Retinal pigment epithelial cell (primary cell): ENCODE data around the gene TEX29.

Source experiments
- DNase-seq: peaks from one replicate; pipeline ENCODE4 v3.0.0-alpha.2; 2010; ENCODE audit warnings: low read depth
- H3K4me3 ChIP-seq: 2 replicates; pipeline ENCODE4 v1.5.1; 2011; ENCODE audit warnings: mild to moderate bottlenecking, low read length, control low read depth, moderate library complexity
- TF ChIP-seq, protein P1 (sequence below): conservative IDR thresholded peaks from 2 replicates; pipeline ENCODE4 v1.5.1; 2011; ENCODE audit warnings: low read depth, low read length, control low read depth, inconsistent platforms

Gene TEX29

DNA sequence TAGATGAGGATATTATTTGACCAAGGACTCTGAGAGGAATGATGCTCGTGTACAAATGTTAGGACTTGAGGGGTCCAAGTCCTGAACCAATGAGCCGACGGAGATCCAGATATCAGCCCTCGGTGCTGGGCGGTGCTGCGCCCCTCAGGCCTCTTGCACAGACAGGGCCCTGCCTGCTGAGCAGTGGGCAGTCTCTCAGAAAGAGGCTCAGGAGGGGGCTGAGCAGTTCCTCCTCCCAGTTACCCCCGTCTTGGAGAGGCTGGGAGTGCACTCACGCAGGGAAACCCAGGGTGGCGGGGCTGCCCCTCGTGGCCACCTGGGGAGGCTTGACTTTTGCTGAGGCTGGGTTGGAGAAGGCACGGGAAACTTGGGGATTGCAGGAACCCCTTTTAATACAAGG is 18.4 kb downstream of the TEX29 start:
- no peak overlapping the region for H3K4me3 ChIP-seq
- TF ChIP-seq, protein P1, sequence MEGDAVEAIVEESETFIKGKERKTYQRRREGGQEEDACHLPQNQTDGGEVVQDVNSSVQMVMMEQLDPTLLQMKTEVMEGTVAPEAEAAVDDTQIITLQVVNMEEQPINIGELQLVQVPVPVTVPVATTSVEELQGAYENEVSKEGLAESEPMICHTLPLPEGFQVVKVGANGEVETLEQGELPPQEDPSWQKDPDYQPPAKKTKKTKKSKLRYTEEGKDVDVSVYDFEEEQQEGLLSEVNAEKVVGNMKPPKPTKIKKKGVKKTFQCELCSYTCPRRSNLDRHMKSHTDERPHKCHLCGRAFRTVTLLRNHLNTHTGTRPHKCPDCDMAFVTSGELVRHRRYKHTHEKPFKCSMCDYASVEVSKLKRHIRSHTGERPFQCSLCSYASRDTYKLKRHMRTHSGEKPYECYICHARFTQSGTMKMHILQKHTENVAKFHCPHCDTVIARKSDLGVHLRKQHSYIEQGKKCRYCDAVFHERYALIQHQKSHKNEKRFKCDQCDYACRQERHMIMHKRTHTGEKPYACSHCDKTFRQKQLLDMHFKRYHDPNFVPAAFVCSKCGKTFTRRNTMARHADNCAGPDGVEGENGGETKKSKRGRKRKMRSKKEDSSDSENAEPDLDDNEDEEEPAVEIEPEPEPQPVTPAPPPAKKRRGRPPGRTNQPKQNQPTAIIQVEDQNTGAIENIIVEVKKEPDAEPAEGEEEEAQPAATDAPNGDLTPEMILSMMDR: no peak
- no peak for DNase-seq

DNA sequence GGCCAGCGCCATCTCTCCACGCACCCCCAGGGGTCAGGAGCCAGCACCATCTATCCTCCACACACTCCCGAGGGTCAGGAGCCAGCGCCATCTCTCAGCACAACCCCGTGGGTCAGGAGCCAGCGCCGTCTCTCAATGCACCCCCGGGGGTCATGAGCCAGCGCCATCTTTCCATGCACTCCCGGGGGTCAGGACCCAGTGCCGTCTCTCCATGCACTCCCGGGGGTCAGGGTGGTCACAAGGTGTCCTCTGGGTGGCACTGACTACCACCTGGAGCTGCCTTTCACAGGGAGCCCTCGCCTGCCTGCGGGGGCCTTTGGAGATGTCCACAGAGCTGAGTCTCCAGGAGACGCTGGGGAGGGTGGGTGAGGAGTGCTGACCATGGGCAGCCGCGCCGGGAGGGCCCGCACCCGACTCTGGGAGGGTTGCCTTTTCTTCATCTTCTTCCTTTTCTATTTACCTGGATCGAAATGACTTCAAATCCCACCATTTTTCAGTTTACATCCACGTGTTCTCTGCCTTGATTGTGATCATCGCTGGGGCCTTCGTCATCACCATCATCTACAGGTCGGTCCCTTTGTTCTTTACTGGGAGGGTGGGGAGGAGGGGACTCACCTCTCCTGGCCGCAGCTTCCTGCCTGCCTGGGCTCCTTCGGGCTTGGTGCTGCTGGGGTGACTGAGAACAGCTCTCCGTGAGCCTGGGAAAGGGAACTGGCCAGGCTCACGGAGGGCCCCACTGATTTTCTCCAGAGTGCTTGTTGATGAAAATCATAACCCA is 19.1 kb downstream of the TEX29 start:
- no peak overlapping the region for H3K4me3 ChIP-seq
- TF ChIP-seq, protein P1: no peak
- no peak for DNase-seq

- TF ChIP-seq, protein P1: no peak
- no peak overlapping the region for H3K4me3 ChIP-seq
- DNase-seq: no peak
These were observed 21.4 kb downstream of the TEX29 start for GRCh38 chr13:111341886-111342285.

DNA sequence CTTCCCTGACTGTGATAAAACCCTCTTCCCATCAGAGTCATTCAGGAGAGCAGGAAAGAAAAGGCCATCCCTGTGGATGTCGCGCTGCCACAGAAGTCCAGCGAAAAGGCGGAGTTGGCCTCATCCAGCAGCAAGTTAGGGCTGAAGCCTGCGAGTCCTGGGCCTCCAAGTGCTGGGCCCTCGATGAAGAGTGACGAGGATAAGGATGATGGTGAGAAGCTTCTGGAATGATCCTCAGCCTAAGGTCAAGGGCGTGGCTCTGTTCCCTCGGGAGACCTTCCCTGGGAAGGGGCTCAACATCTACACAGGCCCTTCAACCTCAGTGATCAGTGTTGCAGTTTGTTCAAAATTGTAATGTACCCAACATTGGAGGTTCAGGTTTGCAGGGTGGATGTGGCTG is 22.3 kb downstream of the TEX29 start:
- DNase-seq: no peak
- TF ChIP-seq, protein P1: no peak
- H3K4me3 ChIP-seq: no peak overlapping the region

DNA sequence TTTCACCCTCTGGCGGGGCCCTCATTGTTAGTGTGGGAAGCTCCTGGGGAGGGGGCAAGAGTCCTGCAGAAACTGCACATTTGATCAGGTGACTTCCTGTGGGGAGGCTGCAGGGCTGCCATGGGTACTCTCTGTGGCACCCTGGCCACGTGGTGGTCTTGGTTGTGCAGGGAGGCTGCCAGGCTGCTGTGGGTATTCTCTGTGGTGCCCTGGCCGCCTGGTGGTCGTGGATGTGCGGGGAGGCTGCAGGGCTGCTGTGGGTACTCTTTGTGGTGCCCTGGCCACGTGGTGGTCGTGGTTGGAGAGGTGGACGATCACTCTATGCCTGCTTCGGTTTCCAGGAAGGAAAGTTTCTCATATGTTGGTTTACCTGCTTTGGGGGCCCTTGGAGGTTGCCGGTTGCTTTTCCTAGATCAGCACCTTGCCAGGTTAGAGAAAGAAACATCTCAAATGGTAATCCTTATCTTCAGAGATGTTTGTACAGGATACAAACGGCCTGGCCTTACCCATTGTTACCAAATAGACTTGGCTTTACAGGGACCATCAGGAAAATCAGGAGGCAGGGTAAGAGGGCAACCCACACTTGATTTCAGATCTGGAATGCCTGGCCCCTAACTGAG is 22.9 kb downstream of the TEX29 start:
- H3K4me3 ChIP-seq: no peak overlapping the region
- no peak for DNase-seq
- TF ChIP-seq, protein P1: no peak

- TF ChIP-seq, protein P1: no peak
- no peak overlapping the region for H3K4me3 ChIP-seq
- no peak for DNase-seq
These were observed 24.2 kb downstream of the TEX29 start for GRCh38 chr13:111344471-111345191.
